ENCODE measurements around the gene C6orf120. TPM values are rescaled to one million over a fixed set of nuclear protein-coding genes. Genes with fewer than 3 reads are reported as not detected.

Gene C6orf120
- total RNA-seq, 1 experiment from 2014 or later = 12.5 TPM

GRCh38 chr6:169659820-169660610, 41.9 kb upstream of the C6orf120 start:
- Histone ChIP-seq H3K9me3 (ENCODE audit: insufficient read depth, low read depth) (no peaks in the 10 kb centered on the region), H2AFZ (no peak overlapping the region), H3K27me3 (ENCODE audit: insufficient read depth, low read depth) (no peaks in the 10 kb centered on the region), H4K20me1 (ENCODE audit: insufficient read depth) (no peaks in the 10 kb centered on the region), H3K4me3 (no peak overlapping the region), H3F3A (ENCODE audit: insufficient read depth, low read depth) (no peaks in the 10 kb centered on the region), H3K4me1 (replicated peaks; ENCODE audit: insufficient read depth) (no peaks in the 10 kb centered on the region), H3K9me2 (ENCODE audit: insufficient read depth) (no peaks in the 10 kb centered on the region), H3K79me2 (ENCODE audit: low read depth) (no peaks in the 10 kb centered on the region), H3K27ac (no peak overlapping the region), H3K4me2 (no peak overlapping the region), H3K36me3 (ENCODE audit: low read depth) (no peaks in the 10 kb centered on the region)
- no peak for DNase-seq
- ChIA-PET CTCF (no interaction called here), POLR2A (ENCODE audit: unreplicated experiment) (no interaction called here)
- intact Hi-C loops (cut with micrococcal nuclease; ENCODE audit: unreplicated experiment) = no loop called here
- BruUV-seq (replicated peaks) = no TSS peak
- TF ChIP-seq EZH2 (IDR thresholded peaks at IDR 0.05; ENCODE audit: low read depth) = no peak
- TF ChIP-seq CTCF (conservative IDR thresholded peaks at IDR 0.05) = no peak

GRCh38 chr6:169660751-169661390, 41.1 kb upstream of the C6orf120 start:
- Histone ChIP-seq H3K9me3 (ENCODE audit: insufficient read depth, low read depth) (no peaks in the 10 kb centered on the region), H3K27me3 (ENCODE audit: insufficient read depth, low read depth) (no peaks in the 10 kb centered on the region), H2AFZ (no peak overlapping the region), H3K4me1 (replicated peaks; ENCODE audit: insufficient read depth) (no peaks in the 10 kb centered on the region), H3K27ac (no peak overlapping the region), H3K9me2 (ENCODE audit: insufficient read depth) (no peaks in the 10 kb centered on the region), H4K20me1 (ENCODE audit: insufficient read depth) (no peaks in the 10 kb centered on the region), H3K79me2 (ENCODE audit: low read depth) (no peaks in the 10 kb centered on the region), H3K4me2 (no peak overlapping the region), H3K36me3 (ENCODE audit: low read depth) (no peaks in the 10 kb centered on the region), H3F3A (ENCODE audit: insufficient read depth, low read depth) (no peaks in the 10 kb centered on the region), H3K4me3 (no peak overlapping the region)
- TF ChIP-seq EZH2 (IDR thresholded peaks at IDR 0.05; ENCODE audit: low read depth) (no peak), CTCF (conservative IDR thresholded peaks at IDR 0.05) (no peak)
- POLR2A ChIA-PET (ENCODE audit: unreplicated experiment) = no interaction called here
- CTCF ChIA-PET = no interaction called here
- BruUV-seq (replicated peaks) = no TSS peak
- DNase-seq = no peak
- intact Hi-C loops (cut with micrococcal nuclease; ENCODE audit: unreplicated experiment) = no loop called here

- no peaks in the 10 kb centered on the region for H4K20me1 ChIP-seq (ENCODE audit: insufficient read depth)
- H3K36me3 ChIP-seq (ENCODE audit: low read depth) = no peaks in the 10 kb centered on the region
- no peaks in the 10 kb centered on the region for H3K79me2 ChIP-seq (ENCODE audit: low read depth)
- ChIA-PET CTCF (no interaction called here), POLR2A (ENCODE audit: unreplicated experiment) (no interaction called here)
- DNase-seq = no peak
- H2AFZ ChIP-seq = no peak overlapping the region
- H3K27ac ChIP-seq = no peak overlapping the region
- H3K9me2 ChIP-seq (ENCODE audit: insufficient read depth) = no peaks in the 10 kb centered on the region
- H3K27me3 ChIP-seq (ENCODE audit: insufficient read depth, low read depth) = no peaks in the 10 kb centered on the region
- intact Hi-C loops (cut with micrococcal nuclease; ENCODE audit: unreplicated experiment) = no loop called here
- H3K4me1 ChIP-seq (replicated peaks; ENCODE audit: insufficient read depth) = no peaks in the 10 kb centered on the region
- H3F3A ChIP-seq (ENCODE audit: insufficient read depth, low read depth) = no peaks in the 10 kb centered on the region
- H3K9me3 ChIP-seq (ENCODE audit: insufficient read depth, low read depth) = no peaks in the 10 kb centered on the region
- H3K4me2 ChIP-seq = no peak overlapping the region
- BruUV-seq (replicated peaks) = no TSS peak
- H3K4me3 ChIP-seq = no peak overlapping the region
- TF ChIP-seq EZH2 (IDR thresholded peaks at IDR 0.05; ENCODE audit: low read depth) = no peak
- no peak for TF ChIP-seq CTCF (conservative IDR thresholded peaks at IDR 0.05)
These were observed 40.6 kb upstream of the C6orf120 start for GRCh38 chr6:169661391-169661756.

Data from PC-9 (cell line).